HepG2 (cell line): ENCODE measurements around the gene DHRS1. TPM values are rescaled to one million over a fixed set of nuclear protein-coding genes. Genes with fewer than 3 reads are reported as not detected.

Experiments used
- AGO1 ChIP-seq: fragments of 200-400 bp; formaldehyde crosslinking; IDR thresholded peaks from 2 replicates; pipeline ENCODE4 v1.6.1; 2017; ENCODE audit warnings: mild to moderate bottlenecking, low read depth, low read length, moderate library complexity; ENCODE audit not compliant: poor library complexity, severe bottlenecking
- ATF3 ChIP-seq: sonication (generic); formaldehyde crosslinking; IDR thresholded peaks from 2 replicates; pipeline ENCODE4 v1.4.0; 2020; ENCODE audit warnings: missing genetic modification reagents
- CBX1 ChIP-seq: IDR thresholded peaks from one replicate; pipeline ENCODE4 v1.6.1; 2016; ENCODE audit warnings: antibody characterized with exemption, low read depth
- CHCHD3 ChIP-seq: sonication (generic); formaldehyde crosslinking; IDR thresholded peaks from 2 replicates; pipeline ENCODE4 v1.8.0; 2022; ENCODE audit warnings: mild to moderate bottlenecking, missing genetic modification reagents, moderate library complexity
- MYNN ChIP-seq: sonication (generic); formaldehyde crosslinking; IDR thresholded peaks from 2 replicates; pipeline ENCODE4 v1.4.0; 2020; ENCODE audit warnings: mild to moderate bottlenecking, low read depth, missing genetic modification reagents
- NRL ChIP-seq: sonication (generic); formaldehyde crosslinking; IDR thresholded peaks from 2 replicates; pipeline ENCODE4 v1.5.0; 2020; ENCODE audit warnings: missing genetic modification reagents, mild to moderate bottlenecking, moderate library complexity, borderline replicate concordance
- PHF8 ChIP-seq: sonication (generic); formaldehyde crosslinking; IDR thresholded peaks from 2 replicates; pipeline ENCODE4 v1.5.0; 2020; ENCODE audit warnings: missing genetic modification reagents
- SMARCE1 ChIP-seq: fragments of 450-650 bp; IDR thresholded peaks from 2 replicates; pipeline ENCODE4 v1.6.1; 2017; ENCODE audit warnings: borderline replicate concordance
- SRY ChIP-seq: sonication (generic); formaldehyde crosslinking; IDR thresholded peaks from 2 replicates; pipeline ENCODE4 v1.8.0; 2022; ENCODE audit warnings: mild to moderate bottlenecking, missing genetic modification reagents
- TBL1XR1 ChIP-seq: fragments of 150-350 bp; IDR thresholded peaks from 2 replicates; pipeline ENCODE4 v1.6.1; 2014; ENCODE audit warnings: borderline replicate concordance, low read length; ENCODE audit not compliant: partially characterized antibody
- ZBED4 ChIP-seq: sonication (generic); formaldehyde crosslinking; IDR thresholded peaks from 2 replicates; pipeline ENCODE4 v1.4.0; 2020; ENCODE audit warnings: missing genetic modification reagents, borderline replicate concordance
- ZEB1 ChIP-seq: IDR thresholded peaks from 2 replicates; pipeline ENCODE4 v1.6.1; 2012; ENCODE audit warnings: mild to moderate bottlenecking, low read depth, inconsistent platforms; ENCODE audit not compliant: insufficient replicate concordance
- ZFP90 ChIP-seq: sonication (generic); formaldehyde crosslinking; IDR thresholded peaks from 2 replicates; pipeline ENCODE4 v1.8.0; 2022; ENCODE audit warnings: missing genetic modification reagents, mild to moderate bottlenecking, inconsistent platforms, borderline replicate concordance
- ZFX ChIP-seq: sonication (generic); formaldehyde crosslinking; IDR thresholded peaks from 2 replicates; pipeline ENCODE4 v1.4.0; 2020; ENCODE audit warnings: mild to moderate bottlenecking, low read depth, missing genetic modification reagents, moderate library complexity
- ZNF441 ChIP-seq: sonication (generic); formaldehyde crosslinking; IDR thresholded peaks from 2 replicates; pipeline ENCODE4 v1.7.0; 2021; ENCODE audit warnings: missing genetic modification reagents, borderline replicate concordance
- ZNF674 ChIP-seq: sonication (generic); formaldehyde crosslinking; IDR thresholded peaks from 2 replicates; pipeline ENCODE4 v1.5.0; 2020; ENCODE audit warnings: low read depth, mild to moderate bottlenecking, missing genetic modification reagents
- polyA plus RNA-seq, 8 experiments: library from polyadenylated mRNA; depleted of rRNA in 3 of 8; stranded (reverse) in 7 of 8; unstranded in 1 of 8; fragments of >200 nt; fragmentation: Illumina TruSeq in 4 of 8; extraction: Trizol in 4 of 8; gene quantifications; 2 replicates each; pipeline versions ENCODE4 v1.2.1 to v1.2.3, GENCODE V29; 2011 to 2016; ENCODE audit warnings: low read depth in 4 of 8, missing spikeins in 1 of 8, mixed read lengths in 1 of 8; ENCODE audit not compliant: insufficient read depth in 1 of 8
- total RNA-seq, 5 experiments: library from RNA; depleted of rRNA; stranded (reverse); fragments of >200 nt; fragmentation: Illumina TruSeq; extraction: Trizol; gene quantifications; 2 replicates each; pipeline ENCODE4 v1.2.3, GENCODE V29; 2016; ENCODE audit warnings: low read depth in 1 of 5
- TF ChIP-seq, protein P1 (sequence below): sonication (generic); formaldehyde crosslinking; IDR thresholded peaks from 2 replicates; pipeline ENCODE4 v1.4.0; 2020; ENCODE audit warnings: mild to moderate bottlenecking, low read depth, missing genetic modification reagents
- TF ChIP-seq, protein P2 (sequence below): sonication (generic); formaldehyde crosslinking; IDR thresholded peaks from 2 replicates; pipeline ENCODE4 v1.4.0; 2020; ENCODE audit warnings: missing genetic modification reagents

The DHRS1 gene
- total and polyA plus RNA-seq, 2 of the 13 experiments (the other 11 are each of a cell fraction or from before 2014, with no cell fraction given) = 49.8 to 60.8 TPM

DNA sequence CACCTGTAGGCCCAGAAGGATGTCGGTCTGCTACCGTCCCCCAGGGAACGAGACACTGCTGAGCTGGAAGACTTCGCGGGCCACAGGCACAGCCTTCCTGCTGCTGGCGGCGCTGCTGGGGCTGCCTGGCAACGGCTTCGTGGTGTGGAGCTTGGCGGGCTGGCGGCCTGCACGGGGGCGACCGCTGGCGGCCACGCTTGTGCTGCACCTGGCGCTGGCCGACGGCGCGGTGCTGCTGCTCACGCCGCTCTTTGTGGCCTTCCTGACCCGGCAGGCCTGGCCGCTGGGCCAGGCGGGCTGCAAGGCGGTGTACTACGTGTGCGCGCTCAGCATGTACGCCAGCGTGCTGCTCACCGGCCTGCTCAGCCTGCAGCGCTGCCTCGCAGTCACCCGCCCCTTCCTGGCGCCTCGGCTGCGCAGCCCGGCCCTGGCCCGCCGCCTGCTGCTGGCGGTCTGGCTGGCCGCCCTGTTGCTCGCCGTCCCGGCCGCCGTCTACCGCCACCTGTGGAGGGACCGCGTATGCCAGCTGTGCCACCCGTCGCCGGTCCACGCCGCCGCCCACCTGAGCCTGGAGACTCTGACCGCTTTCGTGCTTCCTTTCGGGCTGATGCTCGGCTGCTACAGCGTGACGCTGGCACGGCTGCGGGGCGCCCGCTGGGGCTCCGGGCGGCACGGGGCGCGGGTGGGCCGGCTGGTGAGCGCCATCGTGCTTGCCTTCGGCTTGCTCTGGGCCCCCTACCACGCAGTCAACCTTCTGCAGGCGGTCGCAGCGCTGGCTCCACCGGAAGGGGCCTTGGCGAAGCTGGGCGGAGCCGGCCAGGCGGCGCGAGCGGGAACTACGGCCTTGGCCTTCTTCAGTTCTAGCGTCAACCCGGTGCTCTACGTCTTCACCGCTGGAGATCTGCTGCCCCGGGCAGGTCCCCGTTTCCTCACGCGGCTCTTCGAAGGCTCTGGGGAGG lies 11.3 kb upstream of the DHRS1 start, which contains the start of gene LTB4R (continued):
- TF ChIP-seq NRL (CRISPR knock-in tag) (0 out of 2 replicates have a peak, but pooled peaks have one; percentile 3), ZFX (0 out of 2 replicates have a peak, but pooled peaks have one; percentile 26), ZNF441 (no peak), SMARCE1 (no peak), PHF8 (no peak), SRY (CRISPR knock-in tag) (0 out of 2 replicates have a peak, but pooled peaks have one; percentile 42), CHCHD3 (CRISPR knock-in tag) (peak; percentile 84; the same call in 1 of the 2 replicates), ZNF674 (CRISPR knock-in tag) (no peak), ZBED4 (CRISPR knock-in tag) (no peak), MYNN (no peak), TBL1XR1 (no peak), ATF3 (CRISPR knock-in tag) (no peak), CBX1 (no peak), ZFP90 (CRISPR knock-in tag) (no peak), ZEB1 (no peak), AGO1 (peak; percentile 60)
- TF ChIP-seq, protein P1, sequence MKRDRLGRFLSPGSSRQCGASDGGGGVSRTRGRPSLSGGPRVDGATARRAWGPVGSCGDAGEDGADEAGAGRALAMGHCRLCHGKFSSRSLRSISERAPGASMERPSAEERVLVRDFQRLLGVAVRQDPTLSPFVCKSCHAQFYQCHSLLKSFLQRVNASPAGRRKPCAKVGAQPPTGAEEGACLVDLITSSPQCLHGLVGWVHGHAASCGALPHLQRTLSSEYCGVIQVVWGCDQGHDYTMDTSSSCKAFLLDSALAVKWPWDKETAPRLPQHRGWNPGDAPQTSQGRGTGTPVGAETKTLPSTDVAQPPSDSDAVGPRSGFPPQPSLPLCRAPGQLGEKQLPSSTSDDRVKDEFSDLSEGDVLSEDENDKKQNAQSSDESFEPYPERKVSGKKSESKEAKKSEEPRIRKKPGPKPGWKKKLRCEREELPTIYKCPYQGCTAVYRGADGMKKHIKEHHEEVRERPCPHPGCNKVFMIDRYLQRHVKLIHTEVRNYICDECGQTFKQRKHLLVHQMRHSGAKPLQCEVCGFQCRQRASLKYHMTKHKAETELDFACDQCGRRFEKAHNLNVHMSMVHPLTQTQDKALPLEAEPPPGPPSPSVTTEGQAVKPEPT = no peak
- TF ChIP-seq, protein P2, sequence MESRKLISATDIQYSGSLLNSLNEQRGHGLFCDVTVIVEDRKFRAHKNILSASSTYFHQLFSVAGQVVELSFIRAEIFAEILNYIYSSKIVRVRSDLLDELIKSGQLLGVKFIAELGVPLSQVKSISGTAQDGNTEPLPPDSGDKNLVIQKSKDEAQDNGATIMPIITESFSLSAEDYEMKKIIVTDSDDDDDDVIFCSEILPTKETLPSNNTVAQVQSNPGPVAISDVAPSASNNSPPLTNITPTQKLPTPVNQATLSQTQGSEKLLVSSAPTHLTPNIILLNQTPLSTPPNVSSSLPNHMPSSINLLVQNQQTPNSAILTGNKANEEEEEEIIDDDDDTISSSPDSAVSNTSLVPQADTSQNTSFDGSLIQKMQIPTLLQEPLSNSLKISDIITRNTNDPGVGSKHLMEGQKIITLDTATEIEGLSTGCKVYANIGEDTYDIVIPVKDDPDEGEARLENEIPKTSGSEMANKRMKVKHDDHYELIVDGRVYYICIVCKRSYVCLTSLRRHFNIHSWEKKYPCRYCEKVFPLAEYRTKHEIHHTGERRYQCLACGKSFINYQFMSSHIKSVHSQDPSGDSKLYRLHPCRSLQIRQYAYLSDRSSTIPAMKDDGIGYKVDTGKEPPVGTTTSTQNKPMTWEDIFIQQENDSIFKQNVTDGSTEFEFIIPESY (CRISPR knock-in tag) = peak; percentile 82
